Erythroblast (primary cell): ENCODE measurements around the gene HPCAL1.
"Not testable (repeated sequence)": the region's sequence is repeated elsewhere in the genome, so short reads cannot be mapped to it uniquely, and the experiment has no call there.

ENCODE experiments used
- DNase-seq, 2 experiments: peaks; one replicate each; lab custom pipeline; 2025; lab: John Stamatoyannopoulos, UW
- GATA1 ChIP-seq: IDR thresholded peaks from 2 replicates; pipeline ENCODE4 v1.6.1; 2011; ENCODE audit warnings: low read depth, mild to moderate bottlenecking, control low read depth, low read length, moderate library complexity
- POLR2A ChIP-seq: IDR thresholded peaks from 2 replicates; pipeline ENCODE4 v1.6.1; 2011; ENCODE audit warnings: mild to moderate bottlenecking, low read length

The HPCAL1 gene

DNA sequence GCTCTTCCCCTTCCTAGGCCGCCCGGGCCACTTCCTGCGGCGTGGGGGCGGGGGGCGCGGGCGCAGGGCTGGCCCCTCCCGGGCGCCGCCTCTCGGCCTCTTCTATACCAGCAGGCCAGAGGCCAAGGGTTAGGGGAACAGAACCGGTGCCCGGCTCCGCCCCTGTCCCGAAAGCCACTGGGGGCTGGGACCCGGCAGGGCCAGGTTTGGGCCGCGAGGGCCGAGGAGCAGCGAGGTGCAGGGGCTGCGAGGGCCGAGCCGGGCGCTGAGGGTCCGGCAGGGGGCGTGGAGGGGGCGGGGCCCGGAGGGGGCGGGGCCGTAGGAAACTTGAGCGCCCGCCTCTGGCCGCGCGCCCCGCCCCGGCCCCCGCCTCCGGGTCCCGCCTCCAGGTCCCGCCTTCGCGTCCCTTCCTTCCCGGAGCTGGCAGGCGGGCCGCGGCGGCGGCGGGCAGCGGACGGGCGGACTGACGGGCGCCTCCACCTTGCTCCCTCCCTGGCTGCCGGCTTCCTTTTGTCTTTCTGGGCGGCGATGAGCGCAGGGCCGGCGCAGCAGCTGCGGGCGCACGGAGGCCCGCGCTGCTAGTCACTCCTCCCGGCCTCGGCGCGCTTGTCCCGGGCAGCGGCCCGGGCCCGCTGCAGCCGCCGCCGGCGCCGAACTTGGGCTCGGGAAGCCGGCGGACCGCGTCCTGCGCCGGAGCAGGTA, at the start of gene HPCAL1:
Gene HPCAL1 (plus strand): TSS at position 426 of the 702 bp plus-strand sequence. CDS start 116,854 bp downstream, outside the sequence.
- peak; percentile 90 to 92 for DNase-seq
- peak; percentile 31 for TF ChIP-seq POLR2A
- TF ChIP-seq GATA1: no peak

DNA sequence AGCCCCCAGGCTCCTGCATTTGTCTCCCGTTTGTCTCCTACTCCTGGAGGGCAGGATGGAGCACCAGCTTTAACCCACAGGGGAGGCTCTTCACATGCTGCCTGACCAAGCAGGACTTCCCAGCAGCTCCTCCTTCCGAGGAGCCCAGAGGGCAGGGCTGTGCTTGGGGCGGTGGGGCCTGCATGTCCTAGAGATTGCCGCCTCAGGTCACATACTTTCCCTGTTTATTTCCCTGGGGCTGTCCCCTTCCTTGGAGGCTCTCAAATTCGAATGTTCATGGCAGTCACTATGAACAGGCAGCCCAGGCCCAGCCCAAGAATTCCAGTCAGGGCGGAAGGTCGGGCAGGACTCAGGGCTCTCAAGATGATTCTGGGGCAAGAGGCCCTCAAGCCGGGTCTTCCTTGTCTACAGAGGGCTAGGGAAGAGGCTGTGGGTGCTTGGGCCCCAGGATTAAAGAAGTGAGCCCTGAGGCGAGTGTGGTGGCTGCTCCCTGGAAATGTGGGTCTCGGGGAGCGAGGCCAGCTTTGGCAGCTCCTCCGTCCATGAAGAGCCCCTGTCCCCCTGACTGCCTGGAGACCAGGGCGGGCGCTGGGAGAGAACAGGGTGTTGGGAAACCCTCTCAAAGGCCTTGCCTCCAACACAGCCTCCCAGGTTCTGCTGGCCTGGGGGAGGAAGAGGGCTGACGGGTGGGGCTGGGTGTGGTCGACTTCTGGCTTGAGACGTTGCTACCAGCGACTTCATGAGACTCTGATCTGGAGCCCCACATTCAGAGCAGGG, 48.9 kb upstream of the HPCAL1 start:
- no peak for TF ChIP-seq POLR2A
- TF ChIP-seq GATA1: no peak
- DNase-seq: peak; percentile 44 to 57

GRCh38 chr2:10254373-10255188, 48.1 kb upstream of the HPCAL1 start:
- DNase-seq: peak; percentile 24 to 40
- no peak for TF ChIP-seq POLR2A
- no peak for TF ChIP-seq GATA1

DNA sequence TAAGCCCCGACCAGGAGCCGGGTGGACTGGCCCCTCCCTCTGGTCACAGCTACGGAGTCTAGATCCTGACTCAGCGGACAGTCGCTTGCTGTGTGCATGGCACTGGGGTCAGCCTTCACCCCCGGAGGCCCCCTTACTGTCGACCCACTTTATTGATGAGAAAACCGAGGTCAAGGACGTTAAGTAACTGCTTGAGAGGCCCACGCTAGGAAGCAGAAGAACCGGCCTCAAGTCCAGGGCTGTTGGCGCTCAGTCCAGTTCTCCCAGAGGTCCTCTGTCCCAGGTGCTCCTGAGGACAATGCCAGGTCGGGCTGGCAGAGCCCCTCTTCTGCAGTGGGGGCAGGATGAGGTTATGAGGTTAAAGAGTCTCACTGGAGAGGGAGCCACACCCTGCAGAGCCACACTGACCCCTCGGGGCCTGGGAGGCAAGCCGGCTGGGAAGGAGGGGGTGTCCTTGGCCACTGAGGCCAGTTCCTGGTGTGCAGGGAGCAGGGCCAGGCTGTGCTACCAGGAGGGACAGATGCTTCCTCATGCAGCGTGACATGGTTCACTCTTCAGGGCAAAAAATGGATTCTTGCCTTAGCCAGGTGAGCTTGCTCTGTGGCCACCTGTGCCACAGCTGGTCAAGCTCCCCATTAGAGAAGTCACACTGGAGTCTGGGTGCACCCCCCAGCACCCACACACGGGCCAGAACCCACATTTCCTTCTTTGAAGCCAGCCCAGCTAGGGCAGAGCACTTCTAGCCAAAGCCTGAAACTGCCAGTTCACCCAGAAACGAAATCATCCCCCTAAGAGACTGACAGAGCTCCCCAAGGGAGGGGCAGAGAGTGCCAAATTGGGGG, 47.3 kb upstream of the HPCAL1 start:
- TF ChIP-seq POLR2A (no peak), GATA1 (no peak)
- DNase-seq: no peak

DNA sequence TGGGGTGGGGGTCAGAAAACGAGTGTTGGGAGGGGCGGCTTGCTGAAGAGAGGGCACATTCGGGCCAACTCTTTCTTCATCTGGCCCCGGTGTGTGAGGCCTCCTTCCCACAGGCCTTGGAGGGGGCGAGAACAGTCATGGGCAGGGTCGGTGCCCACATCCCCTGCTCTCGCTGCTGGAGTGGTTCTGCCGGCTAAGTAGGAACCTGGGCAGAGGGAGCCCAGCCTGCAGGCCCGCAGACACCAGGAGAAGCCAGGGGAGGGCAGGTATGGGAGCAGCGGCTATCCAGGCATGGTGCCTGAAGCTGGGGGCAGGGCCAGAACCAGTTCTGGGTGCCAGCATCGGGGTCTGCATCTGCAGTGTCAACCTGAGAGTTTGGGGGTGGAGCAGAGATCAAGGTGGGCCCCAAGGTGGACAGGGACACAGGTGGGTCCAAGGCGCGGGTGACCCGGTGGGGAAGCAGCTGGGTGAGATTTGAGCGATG, 46.6 kb upstream of the HPCAL1 start:
- TF ChIP-seq GATA1: no peak
- no peak for TF ChIP-seq POLR2A
- no peak for DNase-seq

- no peak for DNase-seq
- TF ChIP-seq GATA1 (no peak), POLR2A (no peak)
Observed at GRCh38 chr2:10256515-10257031, 46.1 kb upstream of the HPCAL1 start.

- no peak for DNase-seq
- TF ChIP-seq POLR2A: no peak
- TF ChIP-seq GATA1: no peak
Observed at GRCh38 chr2:10257036-10257435, 45.7 kb upstream of the HPCAL1 start.

GRCh38 chr2:10257500-10258147, 45.1 kb upstream of the HPCAL1 start:
- TF ChIP-seq GATA1 (no peak), POLR2A (no peak)
- DNase-seq: no peak

DNA sequence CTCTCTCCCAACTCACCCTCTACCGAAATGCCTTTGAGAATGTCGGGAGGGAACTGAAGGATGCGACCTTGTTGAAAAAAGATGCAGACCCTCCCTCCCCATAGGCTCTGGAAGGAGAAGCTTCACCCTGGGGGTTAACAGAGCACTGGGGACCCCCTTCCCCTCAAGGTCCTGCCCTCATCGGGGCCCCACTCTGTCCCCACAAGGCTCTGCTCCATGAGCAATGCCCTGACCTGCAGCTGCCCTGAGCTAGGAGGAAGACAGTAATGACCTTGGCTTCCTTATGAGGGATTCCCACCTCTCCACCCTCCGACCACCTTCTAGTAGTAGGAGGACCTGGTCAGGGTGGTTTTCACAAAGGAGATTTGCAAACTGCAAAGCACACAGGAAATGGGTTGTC, 44.4 kb upstream of the HPCAL1 start:
- no peak for DNase-seq
- no peak for TF ChIP-seq POLR2A
- no peak for TF ChIP-seq GATA1

DNA sequence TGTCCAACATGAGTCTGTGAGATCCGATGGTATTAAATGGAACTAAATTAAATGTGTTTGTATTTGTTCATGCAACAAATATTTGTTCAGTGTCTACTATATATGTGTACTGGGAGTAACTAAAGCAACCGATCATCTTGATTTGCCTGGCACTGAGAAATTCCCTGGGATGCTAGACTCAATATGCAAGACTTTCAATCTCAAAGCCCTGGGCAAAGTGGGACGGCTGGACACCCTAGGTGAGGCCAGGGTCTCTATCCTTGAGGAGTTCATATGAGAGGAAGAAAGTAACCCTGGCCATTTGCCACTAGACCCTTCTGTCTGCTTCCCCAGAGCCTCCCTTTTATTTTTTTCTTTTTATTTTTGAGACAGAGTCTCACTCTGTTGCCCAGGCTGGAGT, 44.0 kb upstream of the HPCAL1 start:
- TF ChIP-seq POLR2A: no peak
- no peak for TF ChIP-seq GATA1
- no peak for DNase-seq

GRCh38 chr2:10260130-10260529, 42.6 kb upstream of the HPCAL1 start:
- TF ChIP-seq GATA1: no peak
- TF ChIP-seq POLR2A: no peak
- no peak for DNase-seq

- DNase-seq: not testable (repeated sequence)
Observed at GRCh38 chr2:10263526-10263925, 39.2 kb upstream of the HPCAL1 start.
